Endodermal cell (in vitro differentiated cells): ENCODE data around the gene MZT2A. TPM values are rescaled to one million over a fixed set of nuclear protein-coding genes. Genes with fewer than 3 reads are reported as not detected.
"Not testable (repeated sequence)": the region's sequence is repeated elsewhere in the genome, so short reads cannot be mapped to it uniquely, and the experiment has no call there.

ENCODE experiments used
- DNase-seq: peaks from one replicate; pipeline ENCODE4 v3.0.0-alpha.2; 2017
- H3K27ac ChIP-seq: 2 replicates; pipeline ENCODE4 v1.5.1; 2013; ENCODE audit warnings: mild to moderate bottlenecking, low read depth, low read length, moderate library complexity
- H3K27me3 ChIP-seq: 2 replicates; pipeline ENCODE4 v1.6.1; 2013; ENCODE audit warnings: mild to moderate bottlenecking, low read length, moderate library complexity; ENCODE audit not compliant: insufficient read depth, control insufficient read depth, poor library complexity, severe bottlenecking
- H3K36me3 ChIP-seq: 2 replicates; pipeline ENCODE4 v1.7.0; 2013; ENCODE audit warnings: mild to moderate bottlenecking, low read length, moderate library complexity; ENCODE audit not compliant: control insufficient read depth, insufficient read depth
- H3K4me1 ChIP-seq: one replicate; pipeline ENCODE4 v1.7.0; 2013; ENCODE audit warnings: low read length; ENCODE audit not compliant: control insufficient read depth, insufficient read depth
- H3K4me3 ChIP-seq: 2 replicates; pipeline ENCODE4 v1.5.1; 2013; ENCODE audit warnings: mild to moderate bottlenecking, low read length, moderate library complexity
- H3K9ac ChIP-seq: 2 replicates; pipeline ENCODE4 v1.6.1; 2013; ENCODE audit warnings: mild to moderate bottlenecking, low read length, moderate library complexity; ENCODE audit not compliant: poor library complexity, severe bottlenecking; ENCODE audit errors: extremely low read depth
- H3K9me3 ChIP-seq: 2 replicates; pipeline ENCODE4 v1.6.1; 2013; ENCODE audit warnings: mild to moderate bottlenecking, low read length, moderate library complexity; ENCODE audit not compliant: control insufficient read depth
- H3K27ac Mint-ChIP-seq: 2 replicates; pipeline ENCODE4 v1.8.0; 2020; ENCODE audit warnings: mixed read lengths
- H3K27me3 Mint-ChIP-seq: 2 replicates; pipeline ENCODE4 v1.8.0; 2021; ENCODE audit warnings: mild to moderate bottlenecking, mixed read lengths; ENCODE audit not compliant: insufficient read depth
- H3K36me3 Mint-ChIP-seq: 2 replicates; pipeline ENCODE4 v1.8.0; 2020; ENCODE audit warnings: low read depth, mixed read lengths
- H3K4me1 Mint-ChIP-seq: 2 replicates; pipeline ENCODE4 v1.8.0; 2020; ENCODE audit warnings: mixed read lengths
- H3K4me3 Mint-ChIP-seq: 2 replicates; pipeline ENCODE4 v1.8.0; 2020; ENCODE audit warnings: mild to moderate bottlenecking, moderate library complexity, mixed read lengths
- H3K9me3 Mint-ChIP-seq: 2 replicates; pipeline ENCODE4 v1.8.0; 2020; ENCODE audit warnings: mild to moderate bottlenecking, mixed read lengths
- WGBS, 2 experiments: methylation state at CpG; one replicate each; pipeline versions ENCODE4 v1.1.5 to v1.1.7; 2013; ENCODE audit warnings: missing lambda C conversion rate in 2 of 2, mixed read lengths in 1 of 2; ENCODE audit not compliant: insufficient coverage in 1 of 2, insufficient read length in 1 of 2; 5-methylcytosine and 5-hydroxymethylcytosine counted together
- total RNA-seq, 2 donors: library from RNA; stranded (reverse); fragmentation: NEBNext Ultra II Directional in 1 of 2; extraction: Animal tissue kit (Norgen Biotek cat#: 25700) in 1 of 2; gene quantifications; 2 replicates in 1 of 2; 3 replicates in 1 of 2; pipeline ENCODE4 v1.2.1, GENCODE V29; 2021
- TF ChIP-seq, protein P1 (sequence below): fragments of 200-600 bp; sonication (generic); conservative IDR thresholded peaks from 2 replicates; pipeline ENCODE4 v1.5.0; 2021; ENCODE audit warnings: antibody characterized with exemption, mild to moderate bottlenecking

The MZT2A gene
- total RNA-seq, 2 donors from 2014 or later = 133 to 144 TPM

DNA sequence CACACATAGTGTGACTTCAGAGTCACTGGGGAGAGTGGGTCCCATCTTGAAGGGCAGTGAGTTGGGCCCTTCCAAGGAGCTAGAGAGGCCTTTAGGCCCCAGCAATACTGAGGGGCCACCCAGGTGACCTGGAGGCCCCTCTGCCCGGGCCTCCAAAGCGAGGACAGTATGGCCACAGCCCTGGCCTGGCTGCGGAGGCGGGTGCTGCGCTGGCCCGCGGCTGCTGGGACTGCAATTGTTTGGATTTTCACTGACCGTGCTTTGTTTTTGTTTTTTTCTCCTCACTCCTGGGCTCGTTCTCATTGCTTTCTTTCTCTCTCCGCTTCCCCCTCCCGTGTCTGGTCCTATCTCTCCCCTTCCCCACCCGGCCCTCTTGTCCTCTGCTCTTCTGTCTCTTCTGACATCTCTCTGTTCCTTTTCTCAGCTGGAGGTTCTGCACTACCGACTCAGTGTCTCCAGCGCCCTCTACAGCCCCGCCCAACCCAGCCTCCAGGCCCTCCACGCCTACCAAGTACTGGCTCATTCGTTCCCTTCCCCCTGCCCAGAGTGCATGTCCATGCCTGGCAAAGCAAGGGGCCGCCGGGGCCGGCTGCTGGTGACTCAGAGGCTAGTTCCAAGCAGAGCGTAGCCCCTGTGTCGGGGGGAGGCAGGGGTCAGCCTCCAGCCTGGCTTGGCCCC lies 19.2 kb upstream of the MZT2A start:
- 85 to 89% methylated on average over 12 to 22 of the region's 22 CpGs for WGBS, 2 experiments

DNA sequence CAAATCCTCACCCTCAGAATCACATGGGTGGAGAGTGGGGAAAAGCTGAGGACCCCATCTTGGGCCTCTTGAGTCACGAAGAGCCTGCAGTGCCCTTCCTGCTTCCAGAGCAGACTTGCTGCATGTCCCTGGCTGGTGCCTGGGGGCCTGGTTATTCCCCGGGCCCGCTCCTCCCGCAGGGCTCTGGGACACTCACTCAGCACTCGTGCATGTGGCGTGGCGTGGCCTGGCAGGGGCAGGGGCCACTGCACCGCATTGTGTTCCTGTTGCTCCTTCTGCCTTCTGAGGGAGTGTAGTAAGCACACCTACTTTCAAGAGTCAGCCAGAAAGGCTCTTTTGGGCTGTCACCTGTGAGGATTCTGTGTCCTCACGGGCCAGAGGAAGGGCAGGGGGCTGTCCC lies 17.4 kb upstream of the MZT2A start:
- TF ChIP-seq, protein P1, sequence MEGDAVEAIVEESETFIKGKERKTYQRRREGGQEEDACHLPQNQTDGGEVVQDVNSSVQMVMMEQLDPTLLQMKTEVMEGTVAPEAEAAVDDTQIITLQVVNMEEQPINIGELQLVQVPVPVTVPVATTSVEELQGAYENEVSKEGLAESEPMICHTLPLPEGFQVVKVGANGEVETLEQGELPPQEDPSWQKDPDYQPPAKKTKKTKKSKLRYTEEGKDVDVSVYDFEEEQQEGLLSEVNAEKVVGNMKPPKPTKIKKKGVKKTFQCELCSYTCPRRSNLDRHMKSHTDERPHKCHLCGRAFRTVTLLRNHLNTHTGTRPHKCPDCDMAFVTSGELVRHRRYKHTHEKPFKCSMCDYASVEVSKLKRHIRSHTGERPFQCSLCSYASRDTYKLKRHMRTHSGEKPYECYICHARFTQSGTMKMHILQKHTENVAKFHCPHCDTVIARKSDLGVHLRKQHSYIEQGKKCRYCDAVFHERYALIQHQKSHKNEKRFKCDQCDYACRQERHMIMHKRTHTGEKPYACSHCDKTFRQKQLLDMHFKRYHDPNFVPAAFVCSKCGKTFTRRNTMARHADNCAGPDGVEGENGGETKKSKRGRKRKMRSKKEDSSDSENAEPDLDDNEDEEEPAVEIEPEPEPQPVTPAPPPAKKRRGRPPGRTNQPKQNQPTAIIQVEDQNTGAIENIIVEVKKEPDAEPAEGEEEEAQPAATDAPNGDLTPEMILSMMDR = no peak
- DNase-seq = no peak
- H3K4me1 Mint-ChIP-seq = no peaks in the 10 kb centered on the region
- WGBS, 2 experiments = 93 to 100% methylated on average over 3 to 9 of the region's 9 CpGs
- H3K27ac ChIP-seq = no peak overlapping the region
- no peak overlapping the region for H3K9ac ChIP-seq
- H3K4me3 ChIP-seq = no peak overlapping the region
- H3K36me3 Mint-ChIP-seq = peaks cover 47% of the 10 kb centered on the region
- no peaks in the 10 kb centered on the region for H3K27me3 Mint-ChIP-seq
- H3K9me3 Mint-ChIP-seq = no peaks in the 10 kb centered on the region
- no peak overlapping the region for H3K27ac Mint-ChIP-seq
- H3K36me3 ChIP-seq = peaks cover 37% of the 10 kb centered on the region
- H3K9me3 ChIP-seq = no peaks in the 10 kb centered on the region
- no peaks in the 10 kb centered on the region for H3K27me3 ChIP-seq
- H3K4me3 Mint-ChIP-seq = no peak overlapping the region
- H3K4me1 ChIP-seq = no peaks in the 10 kb centered on the region

More for the DNA sequence above, 19.2 kb upstream of the MZT2A start:
- peaks cover 33% of the 10 kb centered on the region for H3K36me3 Mint-ChIP-seq
- not testable (repeated sequence) for H3K4me1 ChIP-seq, H3K27me3 Mint-ChIP-seq, H3K4me3 Mint-ChIP-seq, H3K9me3 ChIP-seq, H3K27ac ChIP-seq, H3K4me3 ChIP-seq, H3K9me3 Mint-ChIP-seq, H3K9ac ChIP-seq, H3K27me3 ChIP-seq, H3K4me1 Mint-ChIP-seq
- peak; percentile 73 for DNase-seq
- peak overlapping the region; percentile 66 for H3K27ac Mint-ChIP-seq
- TF ChIP-seq, protein P1 = peak; percentile 28
- H3K36me3 ChIP-seq = peaks cover 23% of the 10 kb centered on the region

DNA sequence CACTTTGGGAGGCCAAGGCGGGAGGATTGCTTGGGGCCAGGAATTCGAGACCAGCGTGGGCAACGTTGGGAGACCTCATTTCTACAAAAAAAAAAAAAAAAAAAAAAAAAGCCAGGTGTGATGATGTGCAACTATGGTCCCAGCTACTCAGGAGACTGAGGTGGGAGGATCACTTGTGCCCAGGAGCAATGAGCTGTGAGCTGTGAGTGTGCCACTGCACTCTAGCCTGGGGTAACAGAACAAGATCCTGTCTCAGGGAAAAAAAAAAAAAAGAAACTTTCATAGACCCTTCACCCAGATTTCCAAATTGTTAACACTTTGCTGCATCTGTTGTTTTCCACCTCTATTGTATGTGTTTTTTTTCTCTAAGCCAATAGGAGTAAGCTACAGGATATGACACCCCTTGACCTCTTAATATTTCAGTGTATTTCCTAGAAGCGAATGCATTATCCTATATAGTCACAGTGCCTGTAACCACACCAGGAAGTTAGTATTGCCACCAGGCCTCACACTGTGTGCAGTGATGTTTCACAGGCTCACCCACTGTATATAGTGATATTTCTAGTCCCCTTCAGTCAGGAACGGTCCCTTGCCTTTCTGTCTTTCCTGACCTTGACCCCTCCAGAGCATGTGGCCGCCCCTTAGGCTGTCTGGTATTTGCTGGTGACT lies 12.0 kb upstream of the MZT2A start:
- H3K9me3 ChIP-seq, H3K4me1 ChIP-seq, DNase-seq, H3K9ac ChIP-seq, H3K27ac Mint-ChIP-seq, H3K9me3 Mint-ChIP-seq, H3K4me3 Mint-ChIP-seq, H3K27ac ChIP-seq, H3K4me1 Mint-ChIP-seq, H3K27me3 Mint-ChIP-seq, H3K4me3 ChIP-seq, H3K27me3 ChIP-seq: not testable (repeated sequence)
- H3K36me3 ChIP-seq = peaks cover 61% of the 10 kb centered on the region
- 99 to 100% methylated on average over 2 to 6 of the region's 7 CpGs for WGBS, 2 experiments
- peaks cover 69% of the 10 kb centered on the region for H3K36me3 Mint-ChIP-seq

DNA sequence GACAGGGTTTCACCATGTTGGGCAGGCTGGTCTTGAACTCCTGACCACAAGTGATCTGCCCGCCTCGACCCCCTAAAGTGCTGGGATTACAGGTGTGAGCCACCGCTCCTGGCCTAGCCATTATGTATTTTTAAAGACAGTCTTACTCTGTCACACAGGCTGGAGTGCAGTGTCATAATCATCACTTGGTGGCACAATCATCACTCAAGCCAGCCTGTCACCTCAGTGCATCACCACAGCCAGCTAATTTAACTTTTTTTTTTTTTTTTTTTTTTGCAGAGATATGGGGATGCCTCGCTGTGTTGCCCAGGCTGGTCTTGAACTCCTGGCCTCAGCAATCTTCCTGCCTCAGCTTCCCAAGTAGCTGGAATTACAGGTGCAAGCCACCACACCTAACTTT lies 11.4 kb upstream of the MZT2A start:
- H3K9me3 Mint-ChIP-seq = not testable (repeated sequence)
- WGBS, 2 experiments = 95 to 100% methylated on average over 1 to 4 of the region's 4 CpGs

DNA sequence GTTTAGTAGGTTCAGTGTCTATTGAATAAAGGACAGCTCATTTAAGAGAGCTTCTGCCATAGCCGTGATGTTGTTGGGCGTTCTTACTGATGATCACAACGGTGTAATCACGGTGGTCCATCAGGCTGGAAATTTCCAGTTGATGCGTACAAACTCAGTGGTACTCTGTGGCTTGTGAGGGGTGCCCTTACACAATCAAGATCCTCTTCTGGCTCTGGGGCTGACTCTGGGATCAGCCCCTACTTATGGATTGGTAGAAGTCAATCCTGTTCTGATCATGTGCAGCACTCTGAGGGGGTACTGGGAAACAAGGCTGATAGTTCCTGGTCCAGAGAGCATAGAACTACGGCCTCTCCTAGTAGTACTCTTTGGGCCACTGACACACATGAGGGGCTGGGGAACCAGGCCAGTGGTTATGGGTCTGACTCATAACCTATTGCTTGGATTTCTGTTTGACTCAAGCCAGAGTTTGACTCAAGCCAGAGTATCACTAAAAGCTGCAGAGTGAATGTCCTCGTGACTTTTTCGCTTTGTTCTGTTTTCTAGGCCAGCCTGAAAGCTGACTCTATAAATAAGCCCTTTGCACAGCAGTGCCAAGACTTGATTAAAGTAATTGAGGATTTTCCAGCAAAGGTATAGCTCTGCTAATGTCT lies 6.2 kb upstream of the MZT2A start:
- not testable (repeated sequence) for H3K4me1 Mint-ChIP-seq, H3K9me3 Mint-ChIP-seq, DNase-seq, H3K4me1 ChIP-seq, H3K27me3 ChIP-seq, H3K9me3 ChIP-seq, H3K9ac ChIP-seq, H3K4me3 Mint-ChIP-seq, H3K27ac Mint-ChIP-seq, H3K27ac ChIP-seq, H3K27me3 Mint-ChIP-seq, H3K4me3 ChIP-seq
- peaks cover 31% of the 10 kb centered on the region for H3K36me3 ChIP-seq
- H3K36me3 Mint-ChIP-seq = peaks cover 46% of the 10 kb centered on the region
- 93 to 96% methylated on average over 4 to 8 of the region's 8 CpGs for WGBS, 2 experiments

More for the DNA sequence above, 11.4 kb upstream of the MZT2A start:
- not testable (repeated sequence) for H3K4me3 Mint-ChIP-seq, H3K4me1 ChIP-seq, H3K27me3 Mint-ChIP-seq, H3K4me3 ChIP-seq, H3K27ac ChIP-seq, H3K27me3 ChIP-seq, H3K9ac ChIP-seq, DNase-seq, H3K27ac Mint-ChIP-seq, H3K9me3 ChIP-seq, H3K4me1 Mint-ChIP-seq
- peaks cover 75% of the 10 kb centered on the region for H3K36me3 Mint-ChIP-seq
- peaks cover 66% of the 10 kb centered on the region for H3K36me3 ChIP-seq
